ENCODE measurements around the gene TFAP2C.
"Not testable (repeated sequence)": the region's sequence is repeated elsewhere in the genome, so short reads cannot be mapped to it uniquely, and the experiment has no call there.

The TFAP2C gene

DNA sequence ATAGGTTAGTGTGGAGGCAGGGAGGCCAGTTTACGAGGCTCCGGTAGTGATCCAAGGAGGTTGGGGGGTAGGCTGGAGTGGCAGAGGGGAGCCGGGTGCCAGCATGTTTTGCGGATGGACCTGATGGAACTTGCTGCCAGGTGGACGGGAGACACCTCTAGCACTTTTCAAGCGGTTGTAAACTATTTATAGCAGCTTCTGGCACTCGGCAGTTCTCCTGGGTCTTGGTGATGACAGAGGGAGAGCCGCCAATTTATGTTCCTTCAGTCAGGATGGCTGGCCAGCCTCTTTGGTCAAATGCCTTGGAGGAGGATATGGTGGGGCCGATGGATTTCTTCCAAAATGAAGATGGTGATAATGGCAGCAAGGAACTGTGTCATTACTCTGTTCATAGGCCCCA lies 28.8 kb downstream of the TFAP2C start:
- DNase-seq: no peak

DNA sequence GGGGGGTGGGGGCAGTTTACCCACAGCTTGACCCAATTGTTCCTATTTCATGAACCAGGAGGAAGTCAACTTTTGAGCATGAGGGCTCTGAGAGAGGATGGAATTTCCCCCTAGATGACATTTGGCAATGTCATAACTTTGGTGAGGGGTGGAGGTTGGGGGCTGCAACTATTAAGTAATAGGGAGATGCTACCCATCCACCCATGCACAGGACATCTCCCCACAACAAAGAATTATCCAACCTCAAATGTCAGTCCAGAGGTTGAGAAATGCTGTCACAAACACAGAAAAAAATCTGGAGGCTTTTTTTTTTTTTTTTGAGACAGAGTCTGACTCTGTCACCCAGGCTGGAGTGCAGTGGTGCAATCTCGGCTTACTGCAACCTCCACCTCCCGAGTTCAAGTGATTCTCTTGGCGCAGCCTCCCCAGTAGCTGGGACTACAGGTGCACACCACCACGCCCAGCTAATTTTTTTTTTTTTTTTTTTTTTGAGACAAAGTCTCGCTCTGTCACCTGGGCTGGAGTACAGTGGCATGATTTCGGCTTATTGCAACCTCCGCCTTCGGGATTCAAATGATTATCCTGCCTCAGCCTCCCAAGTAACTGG lies 29.3 kb downstream of the TFAP2C start:
- DNase-seq: not testable (repeated sequence)

DNA sequence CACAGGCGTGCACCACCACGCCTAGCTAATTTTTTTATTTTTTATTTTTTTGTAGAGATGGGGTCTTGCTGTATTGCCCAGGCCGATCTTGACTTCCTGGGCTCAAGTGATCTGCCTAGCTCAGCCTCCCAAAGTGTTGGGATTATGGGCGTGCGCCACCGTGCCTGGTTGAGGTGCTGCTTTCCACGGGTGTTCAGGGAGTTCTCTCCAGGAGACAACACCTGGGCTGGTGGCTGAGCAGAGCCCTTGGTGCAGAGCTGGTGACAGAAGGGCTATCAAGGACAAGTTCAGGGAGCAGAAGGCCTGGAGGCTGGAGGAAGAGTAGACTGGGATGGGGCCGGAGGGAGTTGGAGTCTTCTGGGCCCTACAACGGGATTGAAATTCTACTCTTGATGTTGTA lies 34.6 kb downstream of the TFAP2C start:
- DNase-seq: no peak

DNA sequence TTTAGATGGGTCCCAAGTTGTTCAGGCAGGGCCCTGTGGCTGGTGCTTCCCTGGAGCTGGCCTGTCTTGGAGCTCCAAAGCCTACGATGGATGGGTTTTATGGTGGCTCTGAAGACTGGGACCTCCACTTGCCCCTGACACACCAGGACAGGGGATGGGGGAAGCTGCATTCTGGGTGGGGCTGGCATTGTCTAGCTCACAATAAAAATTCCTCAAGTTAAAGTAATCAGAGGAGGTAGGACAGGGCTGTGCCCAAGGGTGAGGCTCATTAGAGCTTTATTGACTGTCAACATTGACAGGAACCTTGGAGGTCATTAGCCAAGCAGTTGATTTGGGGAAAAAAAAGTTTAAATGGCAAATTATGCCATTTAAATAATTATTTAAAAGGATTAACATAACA lies 35.7 kb downstream of the TFAP2C start:
- DNase-seq: no peak

DNA sequence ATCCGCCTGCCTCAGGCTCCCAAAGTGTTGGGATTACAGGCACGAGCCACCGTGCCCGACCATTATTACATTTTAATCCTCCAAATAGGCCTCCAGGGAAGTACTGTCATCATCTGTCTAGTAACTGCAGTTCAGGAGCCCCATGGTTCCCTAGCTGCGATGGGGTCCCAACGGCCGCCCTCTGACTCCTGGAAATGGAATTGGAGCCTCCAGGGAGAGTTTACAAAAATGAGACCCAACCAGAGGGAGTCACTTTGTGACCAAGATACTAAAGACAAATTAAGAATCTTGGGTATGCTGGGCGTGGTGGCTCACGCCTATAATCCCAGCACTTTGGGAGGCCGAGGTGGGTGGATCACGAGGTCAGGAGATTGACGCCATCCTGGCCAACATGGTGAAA lies 36.7 kb downstream of the TFAP2C start:
- no peak for DNase-seq

DNA sequence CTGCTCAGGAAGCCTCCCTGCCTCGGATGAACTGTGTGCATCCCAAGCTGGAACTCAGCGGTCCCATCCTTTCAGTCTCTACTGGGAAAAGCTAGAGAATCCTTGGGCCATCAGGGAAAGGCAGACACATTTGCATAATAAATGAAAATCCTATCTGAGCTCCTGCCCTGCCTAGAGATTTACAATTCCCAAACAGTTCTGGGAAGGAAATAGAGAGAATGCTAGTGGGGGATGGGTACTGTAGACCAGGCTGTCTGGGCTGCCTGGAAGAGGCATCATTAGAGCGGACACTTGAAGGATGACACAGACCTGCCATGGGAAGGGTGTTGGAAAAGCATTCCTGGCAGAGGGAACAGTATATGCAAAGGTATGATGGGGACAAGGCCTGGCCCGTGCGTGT lies 44.3 kb downstream of the TFAP2C start:
- DNase-seq: no peak

DNA sequence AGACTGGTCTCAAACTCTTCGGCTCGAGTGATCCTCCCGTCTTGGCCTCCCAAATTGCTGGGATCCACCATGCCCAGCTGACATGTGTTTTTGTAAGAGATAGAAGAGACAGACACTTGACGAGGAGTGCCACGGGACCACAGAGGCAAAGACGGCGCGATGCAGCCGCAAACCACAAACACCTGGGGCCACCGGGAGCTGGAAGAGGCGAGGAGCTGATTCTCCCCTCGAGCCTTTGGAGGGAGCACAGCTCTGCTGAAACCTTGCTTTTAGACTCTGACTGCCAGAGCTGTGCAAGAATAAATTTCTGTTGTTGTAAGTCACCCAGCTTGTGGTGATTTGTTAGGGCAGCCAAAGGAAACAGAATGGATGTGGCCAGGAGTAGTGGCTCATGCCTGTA lies 46.9 kb downstream of the TFAP2C start:
- no peak for DNase-seq

DNA sequence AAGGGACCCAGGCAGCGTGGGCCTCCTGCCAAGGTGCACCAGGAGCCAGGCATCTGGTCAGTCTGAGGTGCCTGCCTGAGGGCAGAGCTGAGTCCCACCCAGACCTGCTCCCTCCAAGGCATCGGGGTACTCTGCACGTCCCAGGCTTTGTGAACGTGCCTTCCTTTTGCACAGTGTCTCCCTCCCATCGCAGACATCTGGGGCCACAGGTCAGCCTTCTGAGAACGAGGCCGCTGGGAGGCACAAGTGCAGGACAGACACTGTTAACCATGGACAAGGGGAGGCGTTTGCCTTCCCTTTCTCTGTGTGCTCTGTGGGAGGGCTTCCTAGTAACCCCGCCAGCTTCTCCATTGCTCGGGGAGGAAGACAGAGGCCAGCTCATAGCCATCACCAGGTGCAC lies 47.6 kb downstream of the TFAP2C start:
- DNase-seq: no peak

DNA sequence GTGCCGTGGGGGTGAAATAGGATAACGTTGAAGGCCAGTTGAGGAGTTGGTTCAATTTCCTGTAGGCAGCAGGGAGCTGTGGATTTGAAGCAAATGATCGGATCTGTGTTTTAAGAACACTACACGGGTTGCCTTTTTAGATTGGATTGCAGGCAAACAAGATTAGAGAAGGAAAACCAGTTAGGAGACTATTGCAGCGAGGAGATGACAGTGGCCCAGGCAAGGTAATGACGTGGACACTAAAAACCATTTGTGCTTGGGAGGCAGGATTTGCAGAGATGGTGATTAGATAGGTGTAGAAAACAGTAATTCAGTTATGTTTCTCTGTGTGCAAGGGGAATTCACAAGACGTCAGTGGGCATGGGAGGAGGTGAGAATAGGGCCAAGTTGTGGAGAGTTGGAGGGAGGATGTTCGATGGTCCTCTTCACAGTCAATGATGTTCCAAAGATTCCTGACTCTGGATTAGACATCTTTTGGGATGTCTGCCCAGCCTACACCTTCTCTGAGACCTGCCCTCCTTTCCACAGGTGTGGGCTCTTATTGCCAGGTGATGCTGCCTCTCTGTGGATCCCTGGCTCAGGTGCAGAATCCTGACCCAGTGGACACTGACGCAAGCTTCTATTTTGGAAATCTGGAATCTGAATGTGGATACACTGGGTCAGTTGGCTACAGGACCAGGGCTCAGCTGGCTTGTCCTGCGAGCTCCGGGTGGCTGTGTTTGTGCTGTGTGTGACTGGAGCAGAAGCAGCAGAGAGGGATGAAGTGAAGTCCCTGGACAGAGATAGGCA lies 54.2 kb downstream of the TFAP2C start:
- no peak for DNase-seq

DNA sequence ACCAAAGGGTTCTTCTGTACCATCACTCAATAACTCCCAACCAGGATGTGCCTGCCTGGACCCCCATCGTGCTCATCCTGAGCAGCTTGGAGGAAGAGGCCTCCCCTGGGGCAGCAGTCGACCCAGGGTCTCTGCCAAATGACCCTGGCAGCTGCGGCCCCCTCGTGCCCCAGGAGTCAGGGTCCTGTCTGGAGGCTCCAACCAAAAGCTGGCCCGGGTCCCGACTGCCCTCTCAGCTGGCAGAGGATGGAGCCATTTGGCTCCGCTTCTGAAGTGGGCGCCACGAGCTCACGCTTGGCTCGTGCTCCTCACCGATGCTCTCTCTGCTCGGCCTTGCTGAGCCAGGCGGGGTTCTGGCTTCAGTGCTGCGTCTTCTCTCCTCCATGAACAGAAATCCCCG lies 56.8 kb downstream of the TFAP2C start:
- DNase-seq: no peak

DNA sequence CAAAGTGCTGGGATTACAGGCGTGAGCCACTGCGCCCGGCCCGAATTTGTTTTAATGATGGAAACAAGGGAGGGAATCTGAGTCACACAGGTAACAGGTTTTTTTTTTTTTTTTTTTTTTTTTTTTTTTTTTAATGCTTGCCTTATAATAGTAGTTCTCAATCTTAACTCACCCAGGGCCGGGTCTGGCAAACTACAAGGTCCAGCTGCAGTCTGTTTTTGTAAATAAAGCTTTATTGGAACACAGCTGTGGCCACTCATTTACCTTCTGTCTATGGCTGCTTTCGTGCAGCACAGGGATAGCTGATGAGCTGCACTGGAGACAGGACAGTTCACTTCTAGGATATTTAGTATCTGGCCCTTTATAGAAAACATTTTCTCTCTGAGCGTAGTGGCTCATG lies 58.0 kb downstream of the TFAP2C start:
- no peak for DNase-seq

DNA sequence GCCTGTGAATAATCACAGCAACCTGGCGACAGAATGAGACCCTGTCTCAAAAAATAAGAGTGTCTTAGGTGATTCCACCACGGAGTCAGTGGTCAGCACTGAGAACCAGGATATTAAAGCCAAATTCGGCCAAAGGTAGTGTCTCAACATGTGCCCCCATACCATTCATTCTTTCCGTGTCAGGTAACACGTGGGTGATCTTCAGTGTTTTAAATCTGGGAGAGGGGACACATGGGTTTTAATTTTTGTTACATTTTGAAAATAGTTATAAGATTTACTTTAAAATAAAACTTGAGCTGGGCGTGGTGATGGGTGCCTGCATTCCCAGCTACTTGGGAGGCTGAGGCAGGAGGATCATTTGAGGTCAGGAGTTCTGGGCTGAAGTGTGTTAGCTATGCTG lies 59.0 kb downstream of the TFAP2C start:
- DNase-seq: no peak
